ENCODE results near the gene MRPS11. TPM values are rescaled to one million over a fixed set of nuclear protein-coding genes. Genes with fewer than 3 reads are reported as not detected.

The MRPS11 gene
- polyA plus RNA-seq, 2 of the 4 experiments (the other 2 are of a cell fraction), result 99.0 to 122 TPM

GRCh38 chr15:88441076-88441730 lies 26.3 kb upstream of the MRPS11 start:
- ATAC-seq (no peak), DNase-seq (ENCODE audit: low read depth in 1 of 2, low spot score in 1 of 2) (no peak), FAIRE-seq (no peak)
- ChIA-PET POLR2A (no interaction called here), CTCF (interaction anchor here (1.4 to 2.7 kb wide), 3 partner anchors 10 to 13 kb away, joined by 3 to 23 read pairs (median 7); no protein-coding TSS in a partner anchor)
- Histone ChIP-seq H3K4me1 (peaks cover 6% of the 10 kb centered on the region; the same call in 2 of the 3 replicates), H3K9me3 (peaks cover 35% of the 10 kb centered on the region), H3K4me3 (no peak overlapping the region), H3K4me2 (no peak overlapping the region), H3K27ac (peak overlapping the region in 1 of 2 experiments; percentile 3; a peak in 1 of 6 replicates)
- TF ChIP-seq GATA3 (IDR thresholded peaks at IDR 0.05; ENCODE audit: borderline replicate concordance), result no peak
- peak; percentile 67 for TF ChIP-seq MAFK (IDR thresholded peaks at IDR 0.05; ENCODE audit: partially characterized antibody)
- TF ChIP-seq JUN (IDR thresholded peaks at IDR 0.05), result no peak
- TF ChIP-seq REST (IDR thresholded peaks at IDR 0.05), result no peak
- WGBS (ENCODE audit: missing lambda C conversion rate), result 59% methylated on average over 2 of the region's 2 CpGs

- no peak for FAIRE-seq
- CTCF ChIA-PET, result interaction anchor here (0.8 to 12.9 kb wide), 4 partner anchors 7 to 198 kb away, joined by 3 to 201 read pairs (median 4); partner anchors contain the start of gene NTRK3
Observed at GRCh38 chr15:88447206-88447605, 20.3 kb upstream of the MRPS11 start.

GRCh38 chr15:88447741-88448140 lies 19.8 kb upstream of the MRPS11 start:
- TF ChIP-seq EHMT2 (IDR thresholded peaks at IDR 0.05; ENCODE audit: low read depth) (no peak), PBX3 (IDR thresholded peaks at IDR 0.05) (no peak), RARB (CRISPR knock-in tag; IDR thresholded peaks at IDR 0.05) (no peak), NFE2L2 (conservative IDR thresholded peaks at IDR 0.05; ENCODE audit: low read length) (no peak), GATA3 (IDR thresholded peaks at IDR 0.05; ENCODE audit: borderline replicate concordance) (no peak), ELK1 (IDR thresholded peaks at IDR 0.05; ENCODE audit: low read depth, low read length) (no peak), ZFP36 (IDR thresholded peaks at IDR 0.05; ENCODE audit: borderline replicate concordance, partially characterized antibody) (no peak), E2F6 (IDR thresholded peaks at IDR 0.05; ENCODE audit: borderline replicate concordance, low read depth) (no peak), MAX (IDR thresholded peaks at IDR 0.05) (no peak), CBX2 (IDR thresholded peaks at IDR 0.05; ENCODE audit: borderline replicate concordance, low read depth) (no peak), MAFK (IDR thresholded peaks at IDR 0.05; ENCODE audit: partially characterized antibody) (no peak)
- ATAC-seq, result no peak
- ChIA-PET CTCF (interaction anchor here (0.6 to 12.9 kb wide), 5 partner anchors 12 to 1350 kb away, joined by 3 to 201 read pairs (median 3); partner anchors contain the start of gene NTRK3), POLR2A (no interaction called here)
- Histone ChIP-seq H3K27ac (peak overlapping the region; percentile 34 to 79; a peak in 5 of 6 replicates), H3K4me1 (0 out of 3 replicates have a peak, but pooled peaks cover 3% of the 10 kb centered on the region), H3K4me3 (no peak overlapping the region), H3K9me3 (peaks cover 23% of the 10 kb centered on the region), H3K4me2 (no peak overlapping the region)
- 35% methylated on average over 1 of the region's 1 CpG for WGBS (ENCODE audit: missing lambda C conversion rate)
- no peak for FAIRE-seq
- DNase-seq (ENCODE audit: low read depth in 1 of 2, low spot score in 1 of 2), result no peak

More at GRCh38 chr15:88447206-88447605, 20.3 kb upstream of the MRPS11 start:
- 0 out of 3 replicates have a peak, but pooled peaks cover 3% of the 10 kb centered on the region for H3K4me1 ChIP-seq
- no peak overlapping the region for H3K4me2 ChIP-seq
- no peak; a peak in 1 of 6 replicates for ATAC-seq
- 10% methylated on average over 1 of the region's 1 CpG for WGBS (ENCODE audit: missing lambda C conversion rate)
- POLR2A ChIA-PET, result no interaction called here
- H3K27ac ChIP-seq, result peak overlapping the region; percentile 34 to 79; a peak in 5 of 6 replicates
- peak in 1 of 2 experiments; percentile 14 for DNase-seq (ENCODE audit: low read depth in 1 of 2, low spot score in 1 of 2)
- TF ChIP-seq CTCF (IDR thresholded peaks at IDR 0.05), result peak; percentile 31
- peak; percentile 51; the same call in 2 of the 3 replicates for TF ChIP-seq SMC3 (IDR thresholded peaks at IDR 0.05)
- no peak for TF ChIP-seq MYC (IDR thresholded peaks at IDR 0.05; ENCODE audit: borderline replicate concordance, low read length)
- TF ChIP-seq RAD21 (conservative IDR thresholded peaks at IDR 0.05 in 1 of 2, IDR thresholded peaks at IDR 0.05 in 1 of 2), result peak; percentile 54 to 58; a peak in 4 of 5 replicates
- no peak overlapping the region for H3K4me3 ChIP-seq
- peaks cover 26% of the 10 kb centered on the region for H3K9me3 ChIP-seq

All from A549 (cell line).